ENCODE results near the gene C3orf70. TPM values are rescaled to one million over a fixed set of nuclear protein-coding genes. Genes with fewer than 3 reads are reported as not detected.
"Not testable (repeated sequence)": the region's sequence is repeated elsewhere in the genome, so short reads cannot be mapped to it uniquely, and the experiment has no call there.

Gene C3orf70
- total RNA-seq, 1 donor from 2014 or later, result 26.8 TPM

- no peak for DNase-seq
Observed at GRCh38 chr3:185151101-185151963, 1.5 kb downstream of the C3orf70 start.

GRCh38 chr3:185150561-185150960 is 2.3 kb downstream of the C3orf70 start:
- no peak for DNase-seq

DNA sequence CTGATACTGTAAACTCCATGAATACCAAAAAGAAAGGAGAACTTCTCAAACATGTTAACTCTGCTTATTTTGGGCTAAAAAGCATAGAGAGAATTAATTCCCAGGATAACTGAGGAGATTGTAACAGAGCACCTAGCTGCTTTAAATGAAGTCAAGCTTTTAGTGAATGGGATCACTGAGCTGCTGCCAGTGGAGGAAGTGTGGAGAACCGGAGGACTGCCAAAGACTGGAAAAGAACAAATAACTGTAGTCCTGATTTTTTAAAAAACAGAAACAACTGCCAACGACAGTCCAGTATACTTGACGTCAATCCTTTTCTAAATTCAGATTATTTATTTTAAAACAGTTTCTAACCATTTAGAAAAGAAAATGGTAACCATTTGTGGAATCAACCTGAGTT is 3.3 kb downstream of the C3orf70 start:
- no peak for DNase-seq

DNA sequence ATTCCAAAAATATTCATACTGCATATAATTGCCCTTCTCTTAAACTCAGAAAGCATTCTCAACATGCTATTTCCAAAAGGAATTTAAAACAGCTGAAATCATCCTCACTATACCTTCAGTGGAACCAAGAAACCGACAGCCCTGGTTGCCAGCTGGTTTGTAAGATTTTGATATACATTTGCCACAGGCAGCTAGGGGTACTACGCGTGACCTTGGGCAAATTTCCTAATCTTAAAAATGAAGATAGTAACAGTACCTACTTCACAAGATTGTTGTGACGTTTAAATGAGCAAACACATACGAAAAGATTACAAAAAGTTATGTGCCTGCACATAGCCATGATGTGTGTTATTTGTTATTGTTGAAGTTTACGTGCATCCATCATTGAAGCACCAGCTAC is 7.3 kb downstream of the C3orf70 start:
- no peak for DNase-seq

DNA sequence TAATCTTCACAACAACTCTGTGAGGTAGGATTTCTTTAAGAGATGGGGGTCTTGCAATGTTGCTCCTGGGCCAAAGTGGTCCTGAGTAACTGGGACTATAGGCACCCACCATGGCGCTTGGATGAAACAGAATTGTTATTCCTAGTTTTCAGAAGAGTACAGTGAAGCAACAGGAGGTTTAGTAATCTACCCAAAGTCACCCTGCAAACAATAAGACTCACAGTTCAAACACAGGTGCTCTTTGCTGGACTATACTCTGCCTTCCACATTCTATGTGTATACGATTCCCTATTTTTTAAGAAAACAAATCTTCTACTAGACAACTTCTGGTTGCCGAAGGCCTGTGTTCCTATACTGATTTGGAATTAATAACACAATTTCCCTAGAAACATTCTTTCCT is 8.1 kb downstream of the C3orf70 start:
- no peak for DNase-seq

DNA sequence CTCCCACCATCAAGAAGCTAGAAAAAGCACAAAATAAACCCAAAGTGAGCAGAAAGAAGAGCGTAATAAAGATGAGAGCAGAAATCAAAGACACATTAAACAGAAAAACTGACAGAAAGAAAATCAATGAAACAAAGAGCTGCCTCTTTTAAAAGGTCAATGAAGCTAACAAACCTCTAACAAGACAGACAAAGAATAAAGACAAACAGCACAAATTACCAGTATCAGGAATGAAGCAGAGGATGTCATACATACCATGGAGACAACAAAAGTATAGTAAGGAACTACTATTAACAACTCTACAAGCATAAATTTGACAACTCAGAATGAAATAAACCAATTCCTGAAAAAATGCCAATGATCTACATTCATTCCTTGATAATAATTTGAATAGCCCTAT is 15.0 kb downstream of the C3orf70 start:
- no peak for DNase-seq

DNA sequence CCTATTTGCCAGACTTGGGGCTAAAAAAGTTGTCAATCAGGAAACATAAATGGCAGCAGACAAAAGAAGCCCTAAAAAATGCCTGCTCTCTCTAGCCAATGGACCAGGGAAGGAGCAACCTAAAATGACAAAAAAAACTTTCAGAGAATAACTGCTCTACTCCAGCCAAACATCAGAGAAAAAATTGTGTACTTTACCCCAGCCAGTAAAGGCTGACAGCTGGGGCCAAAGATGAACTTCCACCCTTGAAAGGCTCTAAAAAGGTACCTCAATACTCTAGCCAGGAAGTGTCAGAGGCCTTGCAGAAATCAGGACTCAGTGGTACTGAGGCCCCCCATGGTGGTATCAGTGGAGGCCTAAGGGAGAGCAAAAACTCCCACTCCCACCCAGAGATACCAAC is 18.4 kb downstream of the C3orf70 start:
- no peak for DNase-seq

DNA sequence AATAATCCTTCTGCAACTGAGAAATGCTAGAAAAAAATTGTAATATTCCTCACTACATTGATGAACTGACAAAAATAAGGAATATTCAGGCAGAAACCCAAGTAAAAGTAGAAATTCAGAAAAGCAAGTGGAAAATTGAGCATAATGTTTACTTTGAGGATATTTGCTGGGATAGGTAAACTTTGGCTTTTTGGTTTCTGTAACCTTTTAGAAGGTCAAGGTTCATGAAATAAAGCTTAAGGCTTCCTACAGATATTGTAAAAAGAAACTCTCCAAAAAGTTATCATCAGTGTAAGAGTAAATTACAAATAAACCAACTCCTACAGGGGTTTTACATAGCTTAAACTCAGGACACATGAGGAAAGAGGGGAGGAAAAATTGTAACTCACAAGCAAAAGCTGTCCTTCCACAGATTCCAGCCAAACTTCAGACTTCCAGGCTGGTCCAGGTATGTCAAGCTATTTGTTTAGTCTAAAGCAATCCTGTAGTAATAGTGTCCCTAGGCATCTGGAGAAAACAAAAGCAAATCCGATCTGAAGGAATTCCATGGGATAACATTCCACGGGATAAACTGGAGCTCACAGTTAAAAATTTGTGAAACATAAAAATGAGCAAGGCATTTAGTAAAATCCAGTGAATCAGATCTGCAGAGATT is 21.1 kb downstream of the C3orf70 start:
- DNase-seq, result no peak

DNA sequence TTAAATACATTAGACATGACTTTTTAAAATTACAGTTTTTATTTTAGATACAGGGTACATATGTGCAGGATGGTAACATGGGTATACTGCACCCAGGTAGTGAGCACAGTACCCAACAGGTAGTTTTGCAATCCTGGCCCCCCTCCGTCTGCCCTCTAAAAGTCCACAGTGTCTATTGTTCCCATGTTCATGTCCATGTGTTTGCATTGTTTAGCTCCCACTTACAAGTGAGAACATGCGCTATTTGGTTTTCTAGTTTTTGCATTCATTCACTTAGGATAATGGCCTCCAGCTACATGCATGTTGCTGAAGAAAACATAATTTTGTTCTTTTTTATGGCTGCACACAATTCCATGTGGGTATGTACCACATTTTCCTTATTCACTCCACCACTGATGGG is 23.8 kb downstream of the C3orf70 start:
- DNase-seq, result no peak

- DNase-seq, result no peak
Observed at GRCh38 chr3:185126201-185126600, 26.7 kb downstream of the C3orf70 start.

GRCh38 chr3:185120126-185120525 is 32.7 kb downstream of the C3orf70 start:
- no peak for DNase-seq

- DNase-seq, result no peak
Observed at GRCh38 chr3:185115371-185115770, 37.5 kb downstream of the C3orf70 start.

GRCh38 chr3:185114756-185115155 is 38.1 kb downstream of the C3orf70 start:
- DNase-seq, result no peak

DNA sequence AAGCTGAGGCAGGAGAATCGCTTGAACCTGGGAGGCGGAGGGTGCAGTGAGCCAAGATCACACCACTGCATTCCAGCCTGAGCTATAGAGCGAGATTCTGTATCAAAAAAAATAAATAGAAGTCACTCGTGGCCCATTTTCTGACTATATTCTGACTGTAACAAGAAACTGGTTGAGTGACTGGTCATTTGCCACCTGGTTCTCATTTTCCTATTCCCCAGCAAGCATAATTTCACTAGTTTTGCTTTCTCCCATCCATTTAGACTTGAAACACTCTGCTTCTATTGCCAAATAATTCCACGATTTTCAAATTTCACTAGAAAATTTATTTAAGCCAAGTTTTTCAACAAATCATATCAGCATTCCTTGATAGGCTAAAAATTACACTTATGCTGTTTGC is 40.7 kb downstream of the C3orf70 start:
- no peak for DNase-seq

DNA sequence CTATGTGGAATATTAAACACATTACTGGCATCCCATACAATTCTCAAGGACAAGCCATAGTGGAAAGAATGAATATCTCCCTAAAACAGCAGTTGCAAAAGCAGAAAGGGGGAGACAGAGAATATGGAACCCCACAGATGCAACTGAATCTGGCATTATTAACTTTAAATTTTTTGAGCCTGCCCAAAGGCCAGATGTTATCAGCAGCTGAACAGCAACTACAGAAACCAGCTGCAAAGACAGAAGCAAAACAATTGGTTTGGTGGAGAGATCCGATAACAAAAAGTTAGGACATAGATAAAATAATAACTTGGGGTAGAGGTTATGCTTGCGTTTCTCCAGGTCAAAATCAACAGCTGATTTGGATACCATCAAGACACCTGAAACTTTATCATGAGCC is 43.8 kb downstream of the C3orf70 start:
- DNase-seq, result not testable (repeated sequence)

DNA sequence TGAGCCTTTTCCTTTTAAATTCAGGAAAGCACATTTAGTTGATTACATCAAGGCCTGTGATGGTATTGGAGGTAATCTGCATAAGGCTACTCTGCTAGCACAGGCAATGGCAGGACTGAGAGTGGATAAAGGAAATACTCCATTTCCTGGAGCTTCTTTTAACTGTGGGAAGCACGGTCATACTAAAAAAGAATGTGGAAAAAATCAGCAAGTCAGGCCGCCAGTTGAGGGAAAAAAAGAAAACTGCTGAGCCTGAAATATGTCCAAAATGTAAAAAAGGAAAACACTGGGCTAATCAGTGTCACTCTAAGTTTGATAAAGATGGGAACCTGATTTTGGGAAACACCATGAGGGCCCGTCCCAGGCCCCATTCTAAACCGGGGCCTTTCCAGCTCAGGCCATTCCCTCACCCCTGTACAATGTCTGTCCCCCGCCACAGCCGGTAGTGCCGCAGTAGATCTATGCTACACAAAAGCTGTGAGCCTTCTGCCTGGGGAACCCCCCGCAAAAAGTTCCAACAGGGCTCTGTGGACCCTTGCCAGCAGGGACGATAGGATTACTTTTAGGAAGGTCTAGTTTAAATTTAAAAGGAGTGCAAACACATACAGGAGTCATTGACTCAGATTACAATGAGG is 46.5 kb downstream of the C3orf70 start:
- not testable (repeated sequence) for DNase-seq

DNA sequence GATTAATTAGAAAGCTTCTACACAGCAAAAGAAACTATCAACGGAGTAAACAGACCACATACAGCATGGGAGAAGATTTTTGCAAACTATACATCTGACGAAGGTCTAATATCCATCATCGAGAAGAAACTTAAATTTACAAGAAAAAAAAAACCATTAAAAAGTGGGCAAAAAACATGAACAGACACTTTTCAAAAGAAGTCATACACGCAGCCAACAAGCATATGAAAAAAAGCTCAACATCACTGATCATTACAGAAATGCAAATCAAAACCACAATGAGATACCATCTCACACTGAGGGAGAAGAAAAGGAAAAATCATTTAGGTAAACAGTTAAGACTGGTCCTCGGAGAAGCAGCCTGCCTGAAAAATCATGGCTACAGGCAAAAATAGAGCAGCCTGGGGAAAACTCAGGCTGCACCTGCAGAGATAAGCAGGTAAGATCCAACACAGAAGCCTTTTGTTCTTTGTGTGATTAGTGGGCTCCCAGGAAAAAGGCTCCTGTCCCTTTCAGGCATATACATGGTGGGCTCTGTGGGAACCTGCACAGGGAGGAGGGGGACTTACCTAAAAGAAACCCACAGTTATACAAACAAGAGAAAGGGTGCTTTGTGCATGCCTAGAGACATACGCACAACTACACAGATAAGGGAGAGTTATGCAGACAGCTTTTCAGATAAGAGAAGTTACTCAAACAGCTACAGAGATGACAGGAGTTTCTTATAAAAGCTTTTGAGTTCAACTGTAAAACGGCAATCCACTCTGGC is 49.3 kb downstream of the C3orf70 start:
- no peak for DNase-seq

- no peak for DNase-seq
Observed at GRCh38 chr3:185094697-185095096, 58.2 kb downstream of the C3orf70 start.

GRCh38 chr3:185093116-185093515 is 59.7 kb downstream of the C3orf70 start:
- DNase-seq, result no peak

GRCh38 chr3:185090811-185091210 is 62.0 kb downstream of the C3orf70 start:
- no peak for DNase-seq

DNA sequence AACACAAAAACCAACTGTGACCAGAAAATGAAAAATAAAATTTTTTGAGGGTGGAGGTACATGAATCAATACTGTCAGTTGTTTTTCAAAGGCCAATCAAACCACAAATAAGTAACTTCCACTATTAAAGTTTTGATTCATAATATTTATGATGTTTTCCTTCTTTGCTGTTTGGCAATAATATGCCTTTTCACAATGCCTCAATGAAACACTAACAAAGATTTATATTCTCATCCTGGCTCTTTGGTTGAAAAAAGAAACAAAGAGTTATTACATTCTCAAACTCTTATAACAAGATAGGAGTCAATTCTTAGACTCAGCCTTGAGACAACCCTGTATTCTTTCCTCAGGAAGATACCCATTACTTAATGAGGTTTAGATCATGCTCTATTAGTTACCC is 63.1 kb downstream of the C3orf70 start:
- DNase-seq, result no peak

GRCh38 chr3:185089343-185089742 is 63.5 kb downstream of the C3orf70 start:
- no peak for DNase-seq

GRCh38 chr3:185087419-185087818 is 65.4 kb downstream of the C3orf70 start:
- no peak for DNase-seq
